GM12865 (cell line): Measurements from ENCODE around the gene C1R.
"Not testable (repeated sequence)": the region's sequence is repeated elsewhere in the genome, so short reads cannot be mapped to it uniquely, and the experiment has no call there.

ENCODE experiments used
- DNase-seq: peaks from one replicate; pipeline ENCODE4 v3.0.0; 2010; ENCODE audit warnings: low read depth
- H3K4me3 ChIP-seq: 2 replicates; pipeline ENCODE4 v1.5.1; 2011; ENCODE audit warnings: mild to moderate bottlenecking, low read depth, low read length, control low read depth
- TF ChIP-seq, protein P1 (sequence below): IDR thresholded peaks from 2 replicates; pipeline ENCODE4 v1.5.1; 2011; ENCODE audit warnings: low read length, control low read depth, low read depth, inconsistent platforms; ENCODE audit not compliant: insufficient read depth; ENCODE audit errors: missing control alignments

The C1R gene

DNA sequence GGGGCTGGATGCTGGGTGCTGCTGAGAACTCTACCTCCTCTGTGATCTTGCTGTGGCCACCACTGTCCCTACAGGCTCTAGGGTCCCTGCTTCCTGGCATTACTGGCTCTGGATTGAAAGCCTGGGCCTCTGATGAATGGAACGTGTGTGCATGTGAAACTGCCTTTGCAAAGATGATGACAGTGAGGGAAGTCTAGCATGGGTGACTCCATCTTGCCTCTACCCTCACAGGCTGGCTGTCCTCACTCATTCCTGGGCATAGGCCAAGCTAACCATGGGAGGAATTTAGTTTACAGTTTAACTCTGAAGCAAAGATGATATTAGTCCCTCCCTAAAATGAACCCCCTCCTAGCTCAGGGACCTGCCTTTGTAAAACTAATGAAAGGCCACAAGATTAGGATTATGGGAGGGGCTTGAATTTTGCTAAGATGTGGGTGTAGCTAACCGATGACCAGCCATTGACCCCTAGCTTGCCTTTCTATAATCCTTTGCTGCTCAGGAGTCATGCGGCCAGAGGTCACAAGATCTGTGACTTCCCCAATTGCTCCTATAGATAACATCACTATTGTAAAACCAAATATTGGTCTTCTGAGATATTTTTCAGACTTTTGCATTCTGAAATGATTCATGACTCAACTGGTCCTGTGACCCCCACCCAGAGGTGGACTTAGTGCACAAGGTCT is 33.9 kb downstream of the C1R start:
- TF ChIP-seq, protein P1, sequence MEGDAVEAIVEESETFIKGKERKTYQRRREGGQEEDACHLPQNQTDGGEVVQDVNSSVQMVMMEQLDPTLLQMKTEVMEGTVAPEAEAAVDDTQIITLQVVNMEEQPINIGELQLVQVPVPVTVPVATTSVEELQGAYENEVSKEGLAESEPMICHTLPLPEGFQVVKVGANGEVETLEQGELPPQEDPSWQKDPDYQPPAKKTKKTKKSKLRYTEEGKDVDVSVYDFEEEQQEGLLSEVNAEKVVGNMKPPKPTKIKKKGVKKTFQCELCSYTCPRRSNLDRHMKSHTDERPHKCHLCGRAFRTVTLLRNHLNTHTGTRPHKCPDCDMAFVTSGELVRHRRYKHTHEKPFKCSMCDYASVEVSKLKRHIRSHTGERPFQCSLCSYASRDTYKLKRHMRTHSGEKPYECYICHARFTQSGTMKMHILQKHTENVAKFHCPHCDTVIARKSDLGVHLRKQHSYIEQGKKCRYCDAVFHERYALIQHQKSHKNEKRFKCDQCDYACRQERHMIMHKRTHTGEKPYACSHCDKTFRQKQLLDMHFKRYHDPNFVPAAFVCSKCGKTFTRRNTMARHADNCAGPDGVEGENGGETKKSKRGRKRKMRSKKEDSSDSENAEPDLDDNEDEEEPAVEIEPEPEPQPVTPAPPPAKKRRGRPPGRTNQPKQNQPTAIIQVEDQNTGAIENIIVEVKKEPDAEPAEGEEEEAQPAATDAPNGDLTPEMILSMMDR, result no peak
- no peak overlapping the region for H3K4me3 ChIP-seq
- DNase-seq, result no peak

DNA sequence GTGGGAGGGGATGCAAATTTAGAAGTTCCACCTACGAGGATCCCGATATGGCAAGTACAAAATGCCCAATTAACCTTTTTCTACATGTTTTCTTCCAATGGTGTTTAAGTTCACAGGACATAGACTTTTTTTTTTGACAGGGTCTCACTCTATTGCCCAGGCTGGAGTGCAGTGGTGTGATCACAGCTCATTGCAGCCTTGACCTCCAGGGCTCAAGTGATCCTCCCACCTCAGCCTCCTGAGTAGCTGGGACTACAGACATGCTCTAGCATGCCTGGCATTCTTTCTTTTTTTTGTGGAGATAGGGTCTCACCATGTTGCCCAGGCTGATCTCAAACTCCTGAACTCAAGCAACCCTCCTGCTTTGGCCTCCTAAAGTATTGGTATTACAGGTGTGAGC is 36.5 kb downstream of the C1R start:
- DNase-seq, H3K4me3 ChIP-seq: not testable (repeated sequence)

DNA sequence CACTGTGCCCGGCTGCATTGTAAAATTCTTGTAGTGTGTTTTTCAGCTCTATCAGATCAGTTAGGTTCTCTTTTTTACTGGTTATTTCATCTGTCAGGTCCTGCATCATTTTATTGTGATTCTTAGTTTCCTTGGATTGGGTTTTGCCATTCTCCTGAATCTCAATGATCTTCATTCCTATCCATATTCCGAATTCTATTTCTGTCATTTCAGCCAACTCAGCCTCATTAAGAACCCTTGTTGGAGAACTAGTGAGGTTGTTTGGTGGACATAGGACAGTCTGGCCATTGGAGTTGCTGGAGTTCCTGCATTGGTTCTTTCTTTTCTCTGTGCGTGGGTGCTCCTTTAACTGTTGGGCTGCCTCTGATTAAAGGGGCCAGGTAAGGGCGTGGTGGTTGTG is 37.3 kb downstream of the C1R start:
- DNase-seq, result no peak
- H3K4me3 ChIP-seq, result no peak overlapping the region
- TF ChIP-seq, protein P1, result no peak

DNA sequence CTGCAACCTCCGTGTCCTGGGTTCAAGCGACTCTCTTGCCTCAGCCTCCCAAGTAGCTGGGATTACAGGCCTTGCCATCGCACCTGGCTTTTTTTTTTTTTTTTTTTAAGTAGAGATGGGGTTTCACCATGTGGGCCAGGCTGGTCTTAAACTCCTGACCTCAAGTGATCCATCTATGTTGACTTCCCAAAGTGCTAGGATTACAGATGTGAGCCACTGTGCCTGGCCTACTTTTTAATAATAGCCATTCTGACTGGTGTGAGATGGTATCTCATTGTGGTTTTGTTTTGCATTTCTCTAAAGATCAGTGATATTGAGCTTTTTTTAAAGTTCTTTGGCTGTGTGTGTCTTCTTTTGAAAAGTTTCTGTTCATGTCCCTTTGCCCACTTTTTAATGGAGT is 42.3 kb downstream of the C1R start:
- H3K4me3 ChIP-seq, DNase-seq: not testable (repeated sequence)

DNA sequence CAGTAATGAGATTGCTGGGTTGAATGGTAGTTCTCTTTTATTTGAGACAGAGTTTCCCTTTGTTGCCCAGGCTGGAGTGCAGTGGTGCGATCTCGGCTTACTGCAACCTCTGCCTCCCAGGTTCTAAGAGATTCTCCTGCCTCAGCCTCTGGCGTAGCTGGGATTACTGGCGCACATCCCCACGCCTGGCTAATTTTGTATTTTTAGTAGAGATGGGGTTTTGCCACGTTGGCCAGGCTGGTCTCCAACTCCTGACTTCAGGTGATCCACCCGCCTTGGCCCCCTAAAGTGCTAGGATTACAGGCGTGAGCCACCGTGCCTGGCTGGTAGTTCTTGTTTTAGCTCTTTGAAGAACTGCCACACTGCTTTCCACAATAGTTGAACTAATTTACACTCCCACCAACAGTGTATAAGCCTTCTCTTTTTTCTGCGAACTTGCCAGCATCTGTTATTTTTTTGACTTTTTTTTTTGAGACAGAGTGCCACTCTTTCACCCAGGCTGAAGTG is 42.7 kb downstream of the C1R start:
- H3K4me3 ChIP-seq, result not testable (repeated sequence)

DNA sequence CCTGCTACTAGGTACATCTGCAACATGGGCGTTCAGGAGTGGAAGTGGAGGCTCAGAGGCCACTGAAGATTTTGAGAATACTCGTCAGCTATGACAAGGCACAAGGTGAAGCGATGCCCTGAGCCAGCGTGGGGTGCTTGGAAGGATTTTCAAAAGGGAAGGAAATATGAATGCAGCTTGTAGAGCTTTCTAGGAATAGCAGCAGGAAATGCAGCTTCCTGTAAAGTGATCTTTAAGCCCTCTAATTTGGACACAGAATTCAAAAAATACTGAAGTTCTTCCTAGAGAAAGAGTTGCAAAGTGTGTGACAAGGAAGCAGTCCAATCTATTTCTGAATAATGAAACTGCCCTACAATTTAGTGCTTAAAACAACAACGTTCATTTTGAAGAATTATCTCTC is 44.9 kb downstream of the C1R start:
- H3K4me3 ChIP-seq, result no peak overlapping the region

More for the DNA sequence above, 42.7 kb downstream of the C1R start:
- DNase-seq, result not testable (repeated sequence)

DNA sequence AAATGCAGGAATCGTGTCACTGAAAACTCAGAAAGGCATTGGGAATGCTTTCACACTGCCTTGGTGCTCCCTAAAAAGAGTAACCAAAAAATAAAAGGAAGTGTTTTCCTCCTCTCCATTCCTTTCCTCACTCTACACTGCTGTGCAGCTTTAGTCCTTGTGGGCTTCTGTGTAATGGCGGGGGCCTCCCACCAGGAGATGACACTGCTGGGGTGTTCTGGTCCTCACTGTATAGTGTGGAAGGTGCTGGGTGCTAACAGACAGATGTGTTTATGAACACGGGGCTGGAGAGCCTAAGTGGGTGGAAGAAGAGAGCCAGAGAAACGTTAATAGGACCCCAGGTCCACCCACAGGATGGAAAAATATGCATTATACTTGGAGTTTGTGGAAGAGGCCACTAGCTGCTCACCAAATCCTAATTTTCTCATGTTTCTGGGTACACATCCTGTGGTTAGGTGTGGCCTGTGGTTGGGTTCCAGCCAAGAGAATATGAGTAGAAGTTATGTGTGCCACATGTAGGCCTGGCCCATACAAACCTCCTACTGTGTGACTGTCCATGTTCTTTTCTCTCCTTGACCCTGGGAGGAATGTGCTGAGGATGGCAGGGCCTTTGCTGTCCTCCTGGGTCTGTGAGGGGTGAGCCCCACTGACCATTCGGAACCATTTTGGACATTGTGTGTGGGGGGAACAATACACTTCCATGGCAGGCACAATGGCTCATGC is 45.7 kb downstream of the C1R start:
- TF ChIP-seq, protein P1, result no peak
- DNase-seq, result no peak
- no peak overlapping the region for H3K4me3 ChIP-seq

More for the DNA sequence above, 44.9 kb downstream of the C1R start:
- no peak for DNase-seq
- TF ChIP-seq, protein P1, result no peak

DNA sequence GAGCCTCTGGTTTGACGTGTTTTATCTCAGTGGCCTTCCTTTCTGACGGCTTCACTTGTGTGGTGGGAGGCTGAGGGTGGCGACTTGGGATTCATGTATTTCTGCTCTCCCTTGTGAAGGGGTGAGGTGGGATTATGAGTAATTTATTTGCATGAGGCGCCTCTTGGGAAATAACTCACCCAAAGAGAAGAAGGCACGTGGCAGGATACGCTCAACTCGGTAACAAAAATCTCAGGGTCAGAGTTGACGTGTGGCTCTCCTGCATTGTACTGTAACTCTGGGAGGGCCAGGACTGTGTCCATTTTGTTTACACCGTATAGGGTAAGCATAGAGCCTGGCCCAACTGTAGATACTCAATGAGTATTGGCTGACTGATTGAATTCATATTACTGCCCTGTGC is 46.3 kb downstream of the C1R start:
- no peak overlapping the region for H3K4me3 ChIP-seq
- peak; percentile 14 for DNase-seq
- TF ChIP-seq, protein P1, result no peak
